Measurements from ENCODE around the gene LRRC10B.

The LRRC10B gene

DNA sequence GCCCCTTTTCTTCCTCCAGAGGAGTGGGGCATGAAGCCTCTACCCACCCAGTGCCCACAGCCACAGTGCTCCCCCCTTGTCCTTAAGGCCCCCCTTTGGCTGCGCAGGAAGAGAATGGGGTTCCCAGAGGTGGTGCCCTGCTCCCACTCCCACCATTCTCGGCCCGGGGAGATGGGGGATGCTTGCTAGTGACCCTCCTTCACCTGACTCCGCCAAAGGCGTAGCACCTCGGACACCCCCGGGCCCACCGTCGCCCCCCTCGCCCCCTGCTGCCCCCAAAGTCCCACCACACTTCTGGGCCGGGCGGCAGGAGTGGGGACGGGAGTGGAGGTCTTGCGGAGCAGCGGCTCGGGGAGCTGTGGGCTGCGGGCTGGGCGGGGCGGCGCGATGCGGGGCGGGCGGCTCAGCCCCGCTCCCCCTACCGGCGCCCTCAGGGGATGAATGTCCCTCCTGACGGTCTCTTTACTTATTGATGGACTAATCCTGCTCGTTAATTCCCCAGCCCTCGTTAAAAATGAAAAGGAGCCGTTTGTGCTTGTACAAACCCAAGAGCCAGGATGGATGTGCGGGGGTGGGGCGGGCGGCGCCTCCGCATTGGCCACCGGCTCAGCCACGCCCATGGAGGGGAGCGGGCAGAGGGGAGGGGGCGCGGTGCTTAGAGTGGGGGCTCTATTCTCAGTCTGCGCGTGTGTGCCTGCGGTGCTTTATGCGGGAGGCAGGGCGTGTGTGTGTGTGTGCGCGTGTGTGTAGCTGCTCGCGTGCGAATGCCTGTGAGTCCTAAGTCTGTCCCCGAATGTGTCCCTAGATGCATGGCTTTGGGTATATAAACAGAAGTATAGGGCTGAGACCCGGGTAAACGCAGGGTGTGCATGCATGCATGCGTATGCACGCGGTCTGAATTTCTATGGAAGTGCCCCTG, 46.8 kb downstream of the LRRC10B start:
- Histone ChIP-seq H3K4me3 (no peak overlapping the region), H3K36me3 (replicated peaks) (no peaks in the 10 kb centered on the region), H3K4me1 (peaks cover 5% of the 10 kb centered on the region; the same call in 1 of the 2 replicates), H3K9me3 (no peaks in the 10 kb centered on the region), H3K27me3 (ENCODE audit: low read depth) (peaks cover 77% of the 10 kb centered on the region)
- in situ Hi-C loops (cut with MboI; ENCODE audit: low sequenced_read_pairs), result no loop called here
- DNase-seq (ENCODE audit: low spot score in 2 of 2), result peak; percentile 84 to 85

- DNase-seq (ENCODE audit: low spot score in 2 of 2), result no peak
- H3K4me1 ChIP-seq, result peaks cover 5% of the 10 kb centered on the region; the same call in 1 of the 2 replicates
- peaks cover 84% of the 10 kb centered on the region for H3K27me3 ChIP-seq (ENCODE audit: low read depth)
- in situ Hi-C loops (cut with MboI; ENCODE audit: low sequenced_read_pairs), result no loop called here
- no peaks in the 10 kb centered on the region for H3K9me3 ChIP-seq
- no peak overlapping the region for H3K4me3 ChIP-seq
- H3K36me3 ChIP-seq (replicated peaks), result no peaks in the 10 kb centered on the region
Measured at GRCh38 chr11:61555978-61556377, 47.4 kb downstream of the LRRC10B start.

- DNase-seq (ENCODE audit: low spot score in 2 of 2), result no peak
- no peak overlapping the region for H3K4me3 ChIP-seq
- in situ Hi-C loops (cut with MboI; ENCODE audit: low sequenced_read_pairs), result no loop called here
- peaks cover 5% of the 10 kb centered on the region; the same call in 1 of the 2 replicates for H3K4me1 ChIP-seq
- peaks cover 87% of the 10 kb centered on the region for H3K27me3 ChIP-seq (ENCODE audit: low read depth)
- no peaks in the 10 kb centered on the region for H3K9me3 ChIP-seq
- H3K36me3 ChIP-seq (replicated peaks), result no peaks in the 10 kb centered on the region
Measured at GRCh38 chr11:61556621-61557020, 48.1 kb downstream of the LRRC10B start.
